GM18868 (cell line): Measurements from ENCODE around the gene RYR1.
"Not testable (repeated sequence)": the region's sequence is repeated elsewhere in the genome, so short reads cannot be mapped to it uniquely, and the experiment has no call there.

Experiments used
- ATAC-seq: cut with Tn5 transposase; IDR thresholded peaks from one replicate; pipeline ENCODE4 v1.9.1; 2021; ENCODE audit warnings: mild to moderate bottlenecking, moderate library complexity; ENCODE audit not compliant: unreplicated experiment

RYR1 gene

DNA sequence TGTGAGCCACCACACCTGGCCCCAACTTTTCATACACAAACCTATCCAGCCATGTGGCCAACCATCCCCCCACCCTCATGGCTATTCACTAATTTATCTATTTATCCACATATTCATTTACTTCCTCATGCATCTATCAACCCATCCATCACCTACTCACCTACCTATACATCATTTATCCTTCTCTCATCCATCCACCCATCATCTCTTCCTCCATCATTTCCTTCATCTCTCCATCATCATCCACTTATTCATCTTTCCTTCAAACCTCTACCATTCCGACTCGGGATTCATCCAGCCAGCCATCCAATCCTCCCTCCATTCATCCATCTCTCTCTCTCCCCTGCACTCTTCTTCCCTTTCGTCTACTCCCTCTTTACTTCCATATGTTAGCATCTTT lies 54.6 kb downstream of the RYR1 start:
- ATAC-seq, result no peak

DNA sequence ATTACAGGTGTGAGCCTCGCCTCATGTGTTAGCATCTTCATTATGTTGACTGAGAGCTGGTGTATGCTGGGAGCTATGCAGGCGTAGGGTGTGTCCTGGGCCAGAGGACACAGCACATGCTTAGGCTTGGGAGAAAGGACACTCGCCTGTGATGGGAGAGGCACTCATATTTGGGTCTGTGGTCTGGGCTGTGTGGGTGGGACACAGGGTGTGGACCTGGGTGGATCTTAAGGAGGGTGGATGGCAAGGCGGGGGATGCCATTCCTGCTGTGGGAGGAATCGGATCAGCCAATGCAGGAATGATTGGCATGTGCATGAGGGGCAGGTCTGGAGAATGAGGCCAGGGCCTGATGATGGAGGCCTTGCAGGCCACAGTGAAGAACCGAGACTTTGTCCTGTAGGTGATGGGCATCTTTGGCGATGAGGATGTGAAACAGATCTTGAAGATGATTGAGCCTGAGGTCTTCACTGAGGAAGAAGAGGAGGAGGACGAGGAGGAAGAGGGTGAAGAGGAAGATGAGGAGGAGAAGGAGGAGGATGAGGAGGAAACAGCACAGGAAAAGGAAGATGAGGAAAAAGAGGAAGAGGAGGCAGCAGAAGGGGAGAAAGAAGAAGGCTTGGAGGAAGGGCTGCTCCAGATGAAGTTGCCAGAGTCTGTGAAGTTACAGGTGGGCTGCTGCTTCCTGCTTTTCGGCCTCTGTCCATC lies 55.4 kb downstream of the RYR1 start:
- ATAC-seq, result no peak

DNA sequence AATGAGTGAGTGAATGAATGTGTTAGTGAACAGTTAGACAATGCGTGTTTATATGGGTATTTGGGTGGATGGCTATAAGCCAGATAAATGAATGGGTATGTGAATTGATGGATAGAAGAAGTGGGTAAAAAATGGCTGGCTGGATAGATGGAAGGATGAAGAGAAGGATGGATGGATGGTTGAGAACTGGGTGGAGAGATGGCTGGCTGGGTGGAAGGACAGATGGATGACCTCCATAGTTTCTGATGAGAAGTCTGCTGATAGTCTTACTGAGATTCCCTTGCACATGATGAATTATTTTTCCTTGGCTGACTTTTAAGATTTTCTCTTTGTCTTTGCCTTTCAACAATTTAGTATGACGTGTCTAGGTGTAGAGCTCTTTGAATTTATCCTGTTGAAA lies 57.4 kb downstream of the RYR1 start:
- no peak for ATAC-seq

DNA sequence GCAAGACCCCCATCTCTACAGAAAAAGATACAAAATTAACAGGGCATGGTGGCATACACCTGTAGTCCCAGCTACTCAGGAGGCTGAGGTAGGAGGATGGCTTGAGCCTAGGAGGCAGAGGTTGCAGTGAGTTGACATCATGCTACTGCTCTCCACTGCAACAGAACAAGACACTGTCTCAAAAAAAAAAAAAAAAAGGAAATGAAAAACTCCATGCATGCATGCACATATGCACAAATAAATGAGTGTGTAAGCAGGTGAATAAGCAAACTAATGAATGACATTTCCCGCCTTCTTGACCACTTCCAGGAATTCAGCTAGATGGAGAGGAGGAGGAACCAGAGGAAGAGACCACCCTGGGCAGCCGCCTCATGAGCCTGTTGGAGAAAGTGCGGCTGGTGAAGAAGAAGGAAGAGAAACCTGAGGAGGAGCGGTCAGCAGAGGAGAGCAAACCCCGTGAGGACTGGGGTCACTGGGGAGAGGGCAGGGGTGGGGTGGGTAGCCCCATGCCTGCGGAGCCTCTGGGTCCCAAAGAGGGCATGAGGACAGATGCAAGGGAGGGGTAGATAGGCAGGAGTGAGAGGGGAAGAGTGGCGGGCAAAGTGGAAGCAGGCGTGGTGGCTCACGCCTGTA lies 58.8 kb downstream of the RYR1 start:
- ATAC-seq, result no peak

DNA sequence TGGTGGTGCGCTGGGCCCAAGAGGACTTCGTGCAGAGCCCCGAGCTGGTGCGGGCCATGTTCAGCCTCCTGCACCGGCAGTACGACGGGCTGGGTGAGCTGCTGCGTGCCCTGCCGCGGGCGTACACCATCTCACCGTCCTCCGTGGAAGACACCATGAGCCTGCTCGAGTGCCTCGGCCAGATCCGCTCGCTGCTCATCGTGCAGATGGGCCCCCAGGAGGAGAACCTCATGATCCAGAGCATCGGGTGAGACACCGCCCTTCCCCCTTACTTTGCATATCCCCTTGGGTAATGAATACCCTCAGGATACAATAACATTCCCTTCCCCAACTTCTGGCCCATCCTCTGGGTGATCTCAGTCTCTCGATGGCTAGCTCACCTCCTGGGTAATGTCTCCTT lies 60.9 kb downstream of the RYR1 start:
- ATAC-seq, result no peak

DNA sequence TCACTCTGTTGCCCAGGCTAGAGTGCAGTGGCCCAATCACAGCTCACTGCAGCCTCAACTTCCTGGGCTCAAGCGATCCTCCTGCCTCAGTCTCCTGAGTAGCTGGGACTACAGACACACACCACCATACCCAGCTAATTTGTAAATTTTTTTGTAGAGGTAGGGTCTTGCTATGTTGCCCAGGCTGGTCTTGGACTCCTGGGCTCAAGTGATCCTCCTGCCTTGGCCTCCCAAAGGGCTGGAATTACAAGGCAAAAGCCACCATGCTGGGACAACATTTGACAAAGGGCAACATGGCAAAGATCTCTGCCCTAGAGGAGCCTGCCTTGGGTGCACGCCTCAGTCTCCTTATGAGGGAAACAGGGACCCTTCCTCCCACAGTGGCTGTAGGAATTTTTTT lies 61.9 kb downstream of the RYR1 start:
- not testable (repeated sequence) for ATAC-seq

DNA sequence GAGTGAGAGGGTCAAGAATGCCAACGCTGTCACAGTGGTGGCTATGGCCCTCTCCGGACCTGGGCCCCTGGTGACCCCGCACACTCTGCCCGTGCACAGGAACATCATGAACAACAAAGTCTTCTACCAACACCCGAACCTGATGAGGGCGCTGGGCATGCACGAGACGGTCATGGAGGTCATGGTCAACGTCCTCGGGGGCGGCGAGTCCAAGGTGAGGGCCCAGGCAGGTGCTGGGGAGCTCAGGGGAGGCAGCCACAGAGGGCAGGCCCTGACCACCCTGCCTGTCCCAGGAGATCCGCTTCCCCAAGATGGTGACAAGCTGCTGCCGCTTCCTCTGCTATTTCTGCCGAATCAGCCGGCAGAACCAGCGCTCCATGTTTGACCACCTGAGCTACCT lies 62.6 kb downstream of the RYR1 start:
- no peak for ATAC-seq

DNA sequence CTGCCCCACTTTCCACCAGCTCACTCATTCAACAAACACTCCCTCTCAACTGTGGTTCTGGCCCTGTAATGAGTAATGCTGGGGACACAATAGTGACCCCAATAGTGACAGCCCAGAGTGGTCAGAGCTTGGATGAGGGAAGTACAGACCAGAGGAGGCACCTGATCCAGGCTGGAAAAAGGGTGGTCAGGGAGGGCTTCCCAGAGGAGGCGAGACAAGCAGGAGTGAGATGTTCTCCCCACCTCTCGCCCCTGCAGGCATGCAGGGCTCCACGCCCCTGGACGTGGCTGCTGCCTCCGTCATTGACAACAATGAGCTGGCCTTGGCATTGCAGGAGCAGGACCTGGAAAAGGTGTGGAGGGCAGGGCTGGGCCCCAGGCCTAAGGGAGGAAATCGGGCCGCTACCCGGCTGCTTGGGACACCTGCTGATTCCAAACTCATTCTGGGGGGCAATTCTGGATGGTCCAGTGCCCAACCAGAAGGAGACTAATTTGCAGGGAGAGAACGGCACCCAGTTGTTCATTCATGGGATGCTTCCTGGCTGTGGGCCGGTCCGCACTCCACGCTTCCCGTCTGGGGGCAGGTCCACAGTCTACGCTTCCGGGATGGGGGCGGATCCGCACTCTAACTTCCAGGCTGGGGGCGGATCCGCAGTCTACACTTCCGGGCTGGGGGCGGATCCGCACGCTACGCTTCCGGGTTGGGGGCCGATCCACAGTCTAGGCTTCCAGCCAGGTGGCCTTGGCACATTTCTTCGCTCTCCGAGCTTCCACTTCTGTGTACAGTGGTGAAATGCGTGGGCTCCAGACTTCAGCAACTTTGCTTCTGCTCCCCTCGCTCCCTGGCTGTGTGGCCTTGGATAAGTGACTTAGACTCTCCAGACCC lies 63.4 kb downstream of the RYR1 start:
- ATAC-seq, result no peak

DNA sequence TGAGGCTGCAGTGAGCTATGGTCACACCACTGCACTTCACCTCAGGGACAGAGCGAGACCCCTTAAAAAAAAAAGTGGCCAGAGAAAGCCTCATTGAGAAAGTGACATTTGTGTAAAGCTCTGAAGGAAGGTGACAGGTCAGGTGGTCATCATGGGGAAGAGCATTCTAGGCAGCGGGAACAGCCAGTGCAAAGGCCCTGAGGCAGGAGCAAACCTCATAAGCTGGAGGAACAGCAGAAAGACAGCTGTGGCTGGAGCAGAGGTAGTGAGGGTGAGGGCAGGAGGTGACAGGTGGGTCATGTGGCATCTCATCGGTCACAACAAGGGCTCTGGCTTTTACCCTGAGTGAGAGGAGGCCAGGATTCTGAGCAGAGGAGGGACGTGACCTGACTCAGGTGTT lies 64.4 kb downstream of the RYR1 start:
- no peak for ATAC-seq

DNA sequence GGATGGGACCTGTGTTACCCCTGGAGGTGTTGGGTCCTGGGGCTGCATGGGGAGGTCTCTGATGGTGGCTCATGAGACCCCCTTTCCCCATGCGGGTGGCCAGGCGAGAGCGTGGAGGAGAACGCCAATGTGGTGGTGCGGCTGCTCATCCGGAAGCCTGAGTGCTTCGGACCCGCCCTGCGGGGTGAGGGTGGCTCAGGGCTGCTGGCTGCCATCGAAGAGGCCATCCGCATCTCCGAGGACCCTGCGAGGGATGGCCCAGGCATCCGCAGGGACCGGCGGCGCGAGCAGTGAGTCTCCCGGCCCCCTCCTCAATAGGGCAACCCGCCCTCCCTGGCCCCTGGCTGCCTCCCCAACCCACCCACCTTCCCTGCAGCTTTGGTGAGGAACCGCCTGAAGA lies 66.0 kb downstream of the RYR1 start:
- ATAC-seq, result no peak

DNA sequence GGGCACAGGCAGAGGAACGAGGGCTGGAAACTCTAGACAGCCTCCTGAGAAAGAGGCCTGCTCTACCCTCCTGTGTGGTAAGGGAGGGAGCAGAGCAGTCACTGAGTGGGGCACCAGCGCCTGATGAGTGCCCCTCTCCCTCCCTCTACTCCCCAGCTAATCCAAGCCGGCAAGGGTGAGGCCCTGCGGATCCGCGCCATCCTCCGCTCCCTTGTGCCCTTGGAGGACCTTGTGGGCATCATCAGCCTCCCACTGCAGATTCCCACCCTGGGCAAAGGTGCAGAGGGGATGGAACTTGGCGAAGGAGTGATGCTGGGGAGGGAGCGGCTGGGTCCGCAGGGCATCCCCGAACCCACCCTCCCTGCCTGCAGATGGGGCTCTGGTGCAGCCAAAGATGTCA lies 67.0 kb downstream of the RYR1 start:
- ATAC-seq, result no peak

DNA sequence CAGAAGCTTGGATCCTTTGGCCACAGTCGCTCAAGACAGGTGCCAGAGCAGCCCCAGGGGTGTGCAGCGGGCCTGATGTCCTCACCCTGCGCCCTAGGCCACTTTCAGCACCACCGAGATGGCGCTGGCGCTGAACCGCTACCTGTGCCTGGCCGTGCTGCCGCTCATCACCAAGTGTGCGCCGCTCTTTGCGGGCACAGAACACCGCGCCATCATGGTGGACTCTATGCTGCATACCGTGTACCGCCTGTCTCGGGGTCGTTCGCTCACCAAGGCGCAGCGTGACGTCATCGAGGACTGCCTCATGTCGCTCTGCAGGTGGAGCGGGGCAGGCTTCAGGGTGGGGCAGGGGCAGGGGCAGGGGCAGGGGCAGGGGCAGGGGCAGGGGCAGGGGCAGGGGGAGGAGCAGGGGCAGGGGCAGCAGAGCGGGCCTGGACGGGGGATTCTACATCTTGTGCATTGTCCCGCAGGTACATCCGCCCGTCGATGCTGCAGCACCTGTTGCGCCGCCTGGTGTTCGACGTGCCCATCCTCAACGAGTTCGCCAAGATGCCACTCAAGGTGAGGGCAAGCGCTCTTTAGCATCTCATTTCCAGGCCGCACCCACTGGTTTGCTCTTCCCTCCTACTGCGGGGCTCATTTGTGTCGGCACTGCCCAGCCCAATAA lies 69.1 kb downstream of the RYR1 start:
- ATAC-seq, result no peak

DNA sequence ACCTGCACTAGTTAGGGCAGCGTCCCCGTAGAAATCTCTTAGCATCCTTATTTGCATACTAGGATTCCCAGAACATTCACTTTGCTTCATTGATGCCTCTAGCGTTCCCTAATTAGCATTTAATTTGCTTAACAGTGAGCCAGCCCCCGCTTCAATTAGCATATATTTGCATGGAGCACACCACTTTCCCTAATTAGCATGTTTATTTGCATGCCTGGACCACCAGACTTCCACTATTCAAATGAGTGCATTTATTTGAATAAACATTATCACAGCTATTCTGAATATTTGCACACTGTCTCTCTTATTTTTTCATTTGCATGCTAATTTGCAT lies 69.6 kb downstream of the RYR1 start:
- ATAC-seq, result no peak

DNA sequence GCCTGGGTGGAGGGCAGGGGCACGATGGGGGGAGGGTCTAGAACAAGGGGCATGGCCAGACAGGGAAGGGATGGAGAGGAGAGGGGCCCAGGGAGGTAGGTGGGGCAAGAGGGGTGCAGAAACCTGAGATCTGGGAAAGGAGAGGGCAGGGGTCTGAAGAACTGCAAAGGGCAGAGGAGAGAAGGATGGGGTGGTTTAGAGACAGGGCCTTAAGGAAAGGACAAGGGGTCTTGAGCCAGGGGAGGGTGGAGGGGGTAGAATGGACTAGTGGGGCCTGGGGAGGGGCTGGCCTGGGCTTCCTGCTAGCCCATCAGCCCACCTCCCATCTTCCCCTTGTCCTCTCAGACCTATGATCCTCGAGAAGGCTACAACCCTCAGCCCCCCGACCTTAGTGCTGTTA lies 72.5 kb downstream of the RYR1 start:
- ATAC-seq, result no peak

DNA sequence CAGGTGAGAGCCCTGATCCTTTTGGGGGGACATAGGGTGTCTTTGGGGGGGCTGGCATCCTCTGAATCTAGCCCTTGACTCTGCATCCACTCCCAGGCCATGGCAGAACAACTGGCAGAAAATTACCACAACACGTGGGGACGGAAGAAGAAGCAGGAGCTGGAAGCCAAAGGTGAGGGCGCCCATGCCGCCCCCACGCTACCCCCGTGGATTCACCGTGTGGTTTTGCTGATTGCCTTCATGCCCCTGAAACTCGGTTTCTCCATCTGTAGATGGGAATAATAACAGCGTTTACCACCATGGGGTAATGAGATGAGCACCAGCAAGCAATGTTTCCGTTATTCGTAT lies 72.9 kb downstream of the RYR1 start:
- ATAC-seq, result no peak

DNA sequence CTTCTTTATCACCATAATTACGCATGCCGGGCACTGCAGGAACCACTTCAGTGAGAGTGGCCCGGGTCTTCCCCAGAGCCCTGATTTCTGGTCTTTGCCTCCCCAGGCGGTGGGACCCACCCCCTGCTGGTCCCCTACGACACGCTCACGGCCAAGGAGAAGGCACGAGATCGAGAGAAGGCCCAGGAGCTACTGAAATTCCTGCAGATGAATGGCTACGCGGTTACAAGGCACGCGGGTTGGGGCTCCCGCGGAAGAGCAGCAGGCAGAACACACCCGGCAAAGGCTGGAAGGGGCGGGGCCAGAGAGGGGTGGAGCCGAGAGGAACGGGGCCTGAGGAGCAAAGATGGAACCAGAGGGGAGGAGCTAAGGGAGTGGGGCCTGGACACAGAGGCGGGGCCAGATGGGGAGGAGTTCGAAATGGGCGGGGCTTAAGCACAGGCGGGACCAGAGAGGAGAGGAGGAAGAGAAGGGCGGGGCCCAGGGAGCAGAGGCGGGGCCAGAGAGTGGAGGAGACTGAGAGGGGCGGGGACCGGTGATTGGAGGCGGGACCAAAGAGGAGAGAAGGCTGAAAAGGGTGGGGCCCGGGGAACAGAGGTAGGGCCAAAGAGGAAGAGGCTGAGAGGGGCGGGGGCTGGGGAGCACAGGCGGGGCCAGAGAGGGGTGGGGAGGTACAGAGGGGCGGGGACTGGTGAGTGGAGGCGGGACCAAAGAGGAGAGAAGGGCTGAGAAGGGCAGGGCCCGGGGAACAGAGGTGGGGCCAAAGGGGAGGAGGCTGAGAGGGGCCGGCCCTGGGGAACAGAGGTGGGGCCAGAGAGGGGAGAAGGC lies 73.4 kb downstream of the RYR1 start:
- ATAC-seq, result no peak

DNA sequence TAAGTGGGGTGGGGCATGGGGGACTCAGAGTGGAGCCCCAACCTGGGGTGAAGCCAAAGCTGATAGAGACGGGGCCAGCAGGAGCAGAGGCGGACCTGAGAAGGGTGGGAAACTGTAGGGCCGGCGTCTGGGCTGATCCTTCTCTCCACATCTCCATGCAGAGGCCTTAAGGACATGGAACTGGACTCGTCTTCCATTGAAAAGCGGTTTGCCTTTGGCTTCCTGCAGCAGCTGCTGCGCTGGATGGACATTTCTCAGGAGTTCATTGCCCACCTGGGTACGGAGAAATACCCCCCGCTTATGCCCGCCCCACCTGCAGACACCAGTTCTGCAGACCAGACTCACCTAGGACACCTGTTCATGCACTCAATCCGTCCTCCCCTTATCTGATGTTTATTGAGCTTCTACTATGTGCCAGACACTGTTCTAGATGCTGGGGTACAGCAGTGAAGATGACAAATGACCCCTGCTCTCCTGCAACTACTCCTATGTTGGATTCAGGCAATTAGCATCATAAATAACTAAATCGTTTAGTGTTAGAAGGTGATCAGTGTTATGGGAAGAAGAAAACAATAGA lies 74.1 kb downstream of the RYR1 start:
- ATAC-seq, result no peak

DNA sequence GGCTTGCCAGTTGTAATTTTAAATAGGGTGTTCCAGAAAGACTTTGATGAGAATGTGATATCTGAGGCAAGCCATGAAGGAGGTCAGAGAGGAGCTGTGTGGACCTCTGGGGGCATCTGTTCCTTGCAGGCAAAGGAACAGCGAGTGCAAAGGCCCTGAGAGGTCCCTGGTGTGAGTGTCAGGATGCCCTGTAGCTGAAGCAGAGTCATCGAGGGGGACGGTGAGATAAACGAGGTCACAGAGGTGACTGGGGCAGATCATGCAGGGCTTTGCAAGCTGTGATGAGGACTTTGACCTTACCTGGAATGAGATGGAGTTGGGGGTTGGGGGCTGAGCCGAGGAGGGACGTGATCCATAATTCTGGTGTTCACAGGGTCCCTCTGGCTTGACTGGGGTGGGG lies 75.0 kb downstream of the RYR1 start:
- ATAC-seq, result no peak

DNA sequence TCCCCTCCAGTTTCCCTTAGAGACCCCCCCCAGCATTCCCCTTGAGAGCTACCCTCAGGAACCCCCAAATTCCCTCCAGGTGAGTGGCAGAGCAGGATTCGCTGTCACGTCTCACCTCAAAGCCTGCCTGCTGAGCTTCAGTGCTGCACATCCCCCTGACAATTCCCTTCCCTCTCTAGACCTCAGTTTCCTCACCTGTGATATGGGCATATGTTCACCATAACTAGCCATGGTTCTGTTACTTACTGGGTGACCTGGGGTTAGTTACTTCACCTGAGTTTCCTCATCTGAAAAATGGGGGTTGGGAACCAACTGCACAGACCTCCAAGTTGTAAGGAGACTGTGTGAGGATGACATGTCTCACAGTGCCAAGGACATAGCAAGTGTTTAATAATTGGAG lies 75.5 kb downstream of the RYR1 start:
- ATAC-seq, result no peak

DNA sequence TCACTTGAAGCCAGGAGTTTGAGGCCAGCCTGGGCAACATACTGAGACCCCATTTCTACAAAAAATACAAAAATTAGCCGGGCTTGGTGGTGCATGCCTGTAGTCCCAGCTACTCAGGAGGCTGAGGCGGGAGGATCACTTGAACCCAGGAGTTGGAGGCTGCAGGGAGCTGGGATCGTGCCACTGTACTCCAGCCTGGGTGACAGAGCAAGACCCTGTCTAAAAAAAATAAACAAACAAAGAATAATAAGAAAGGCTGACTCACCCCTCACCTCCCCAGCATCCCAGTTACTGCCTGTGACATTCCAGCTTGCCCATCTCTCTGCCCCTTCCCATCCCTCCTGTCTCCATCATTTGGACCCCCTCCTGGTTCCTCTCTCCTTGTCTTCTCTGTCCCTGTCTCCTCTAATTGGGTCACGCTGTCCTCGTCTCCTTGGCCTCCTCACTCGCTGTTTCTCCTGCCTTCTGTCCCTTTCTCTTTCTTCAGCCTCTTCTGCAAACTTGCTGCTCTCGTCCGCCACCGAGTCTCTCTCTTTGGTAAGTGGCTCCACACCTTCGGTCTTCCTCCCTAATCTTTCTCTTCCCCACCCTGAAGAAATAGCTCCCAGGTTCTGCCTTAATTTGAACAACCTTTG lies 77.7 kb downstream of the RYR1 start:
- ATAC-seq, result no peak
